CD8-positive, alpha-beta memory T cell (primary cell): ENCODE data around the gene LAMB2. TPM values are rescaled to one million over a fixed set of nuclear protein-coding genes. Genes with fewer than 3 reads are reported as not detected.

Experiments used
- CTCF ChIA-PET: fragments of 350-600 bp; sonication (Branson Sonifier 250); formaldehyde crosslinking; loops from one replicate; lab custom pipeline; 2021; ENCODE audit warnings: antibody characterized with exemption; lab: Charles Lee
- POLR2A ChIA-PET: fragments of 350-600 bp; sonication (Branson Sonifier 250); formaldehyde crosslinking; loops from one replicate; lab custom pipeline; 2021; ENCODE audit warnings: antibody characterized with exemption; lab: Charles Lee
- DNase-seq, 5 donors: peaks; one replicate each; pipeline versions ENCODE4 v3.0.0 to v3.0.0-alpha.2; 2020 to 2022; ENCODE audit warnings: mixed read lengths in 1 of 5
- H3K27ac ChIP-seq: one replicate; pipeline ENCODE4 v1.7.0; 2013; ENCODE audit warnings: low read depth, mild to moderate bottlenecking, low read length, moderate library complexity
- H3K27me3 ChIP-seq: 2 replicates; pipeline ENCODE4 v1.7.0; 2013; ENCODE audit warnings: low read length, mild to moderate bottlenecking; ENCODE audit not compliant: insufficient read depth, poor library complexity, severe bottlenecking
- H3K36me3 ChIP-seq: 2 replicates; pipeline ENCODE4 v1.7.0; 2013; ENCODE audit warnings: mild to moderate bottlenecking, low read length, moderate library complexity; ENCODE audit not compliant: insufficient read depth
- H3K4me1 ChIP-seq: 2 replicates; pipeline ENCODE4 v1.7.0; 2013; ENCODE audit warnings: mild to moderate bottlenecking, low read length, moderate library complexity; ENCODE audit not compliant: insufficient read depth
- H3K4me3 ChIP-seq: 2 replicates; pipeline ENCODE4 v1.7.0; 2013; ENCODE audit warnings: mild to moderate bottlenecking, low read length
- H3K9me3 ChIP-seq: 2 replicates; pipeline ENCODE4 v1.7.0; 2013; ENCODE audit warnings: mild to moderate bottlenecking, low read length
- H3K27ac Mint-ChIP-seq, 8 donors: one replicate each; pipeline ENCODE4 v1.8.0; 2020 to 2021; ENCODE audit warnings: mixed read lengths in 8 of 8, mild to moderate bottlenecking in 6 of 8, inconsistent platforms in 3 of 8, moderate library complexity in 3 of 8
- H3K27me3 Mint-ChIP-seq, 2 donors: one replicate each; pipeline ENCODE4 v1.8.0; 2020 to 2021; ENCODE audit warnings: mixed read lengths in 2 of 2, mild to moderate bottlenecking in 1 of 2, moderate library complexity in 1 of 2
- H3K36me3 Mint-ChIP-seq, 3 donors: one replicate each; pipeline ENCODE4 v1.8.0; 2020 to 2021; ENCODE audit warnings: mixed read lengths in 3 of 3, inconsistent platforms in 1 of 3, mild to moderate bottlenecking in 1 of 3
- H3K4me1 Mint-ChIP-seq, 3 donors: one replicate each; pipeline ENCODE4 v1.8.0; 2020 to 2021; ENCODE audit warnings: mixed read lengths in 3 of 3, inconsistent platforms in 1 of 3, mild to moderate bottlenecking in 1 of 3
- H3K4me3 Mint-ChIP-seq, 7 donors: one replicate each; pipeline ENCODE4 v1.8.0; 2020 to 2021; ENCODE audit warnings: mixed read lengths in 7 of 7, mild to moderate bottlenecking in 6 of 7, moderate library complexity in 4 of 7, inconsistent platforms in 2 of 7
- H3K9me3 Mint-ChIP-seq, 5 donors: one replicate each; pipeline ENCODE4 v1.8.0; 2020 to 2022; ENCODE audit warnings: mixed read lengths in 5 of 5, mild to moderate bottlenecking in 3 of 5, moderate library complexity in 2 of 5, inconsistent platforms in 1 of 5
- polyA plus RNA-seq: library from polyadenylated mRNA; unstranded; fragments of 300-500 nt; fragmentation: Illumina TruSeq; gene quantifications from one replicate; pipeline ENCODE4 v1.2.3, GENCODE V29; 2021
- total RNA-seq, 2 experiments: library from RNA; stranded (reverse); gene quantifications; one replicate each; pipeline ENCODE4 v1.2.3, GENCODE V29; 2021

The LAMB2 gene
- total and polyA plus RNA-seq, 3 experiments from 2014 or later, result 0.58 to 0.77 TPM; not detected in 1

- H3K4me1 Mint-ChIP-seq, result no peaks in the 10 kb centered on the region
- peaks cover 16 to 49% of the 10 kb centered on the region in 2 donors for H3K27me3 Mint-ChIP-seq
- Histone ChIP-seq H3K27ac (no peak overlapping the region), H3K36me3 (no peaks in the 10 kb centered on the region), H3K27me3 (no peaks in the 10 kb centered on the region), H3K4me3 (no peak overlapping the region), H3K4me1 (no peaks in the 10 kb centered on the region), H3K9me3 (no peaks in the 10 kb centered on the region)
- POLR2A ChIA-PET, result no interaction called here
- CTCF ChIA-PET, result no interaction called here
- no peaks in the 10 kb centered on the region for H3K36me3 Mint-ChIP-seq
- H3K9me3 Mint-ChIP-seq, result no peaks in the 10 kb centered on the region
- no peak for DNase-seq
- peak overlapping the region in 1 of 8 donors; percentile 51 for H3K27ac Mint-ChIP-seq
- H3K4me3 Mint-ChIP-seq, result no peak overlapping the region
Observed at GRCh38 chr3:49134471-49135265, 1.8 kb upstream of the LAMB2 start.

- Mint-ChIP-seq H3K9me3 (no peaks in the 10 kb centered on the region), H3K36me3 (no peaks in the 10 kb centered on the region), H3K27ac (no peak overlapping the region), H3K4me3 (peak overlapping the region in 1 of 7 donors; percentile 17), H3K27me3 (peaks cover 17 to 49% of the 10 kb centered on the region in 2 donors), H3K4me1 (no peaks in the 10 kb centered on the region)
- Histone ChIP-seq H3K9me3 (no peaks in the 10 kb centered on the region), H3K27me3 (no peaks in the 10 kb centered on the region), H3K27ac (peak overlapping the region; percentile 59), H3K4me3 (no peak overlapping the region), H3K4me1 (no peaks in the 10 kb centered on the region), H3K36me3 (no peaks in the 10 kb centered on the region)
- no peak for DNase-seq
- ChIA-PET CTCF (interaction anchor here (0.7 to 1.4 kb wide), 2 partner anchors 30 to 40 kb away, joined by 3 to 4 read pairs; partner anchors contain the start of gene QRICH1), POLR2A (no interaction called here)
Observed at GRCh38 chr3:49133226-49133951, 539 bp upstream of the LAMB2 start.

GRCh38 chr3:49132073-49132436 lies 795 bp downstream of the LAMB2 start:
- Mint-ChIP-seq H3K4me3 (no peak overlapping the region), H3K9me3 (no peaks in the 10 kb centered on the region), H3K4me1 (no peaks in the 10 kb centered on the region), H3K27me3 (peaks cover 14 to 43% of the 10 kb centered on the region in 2 donors), H3K36me3 (no peaks in the 10 kb centered on the region), H3K27ac (peak overlapping the region in 1 of 8 donors; percentile 79)
- Histone ChIP-seq H3K27ac (no peak overlapping the region), H3K36me3 (no peaks in the 10 kb centered on the region), H3K27me3 (no peaks in the 10 kb centered on the region), H3K4me3 (no peak overlapping the region), H3K4me1 (no peaks in the 10 kb centered on the region), H3K9me3 (no peaks in the 10 kb centered on the region)
- CTCF ChIA-PET, result interaction anchor here (1.0 kb wide), 1 partner anchor 38 kb away, joined by 3 read pairs; the partner anchor contains the start of gene QRICH1
- POLR2A ChIA-PET, result no interaction called here
- DNase-seq, result no peak

GRCh38 chr3:49131576-49131975 lies 1.3 kb downstream of the LAMB2 start:
- no peaks in the 10 kb centered on the region for H3K4me1 ChIP-seq
- ChIA-PET POLR2A (no interaction called here), CTCF (interaction anchor here (1.0 kb wide), 1 partner anchor 37 kb away, joined by 3 read pairs; the partner anchor contains the start of gene QRICH1)
- Mint-ChIP-seq H3K27ac (peak overlapping the region in 1 of 8 donors; percentile 79), H3K27me3 (peaks cover 14 to 43% of the 10 kb centered on the region in 2 donors), H3K9me3 (no peaks in the 10 kb centered on the region), H3K36me3 (no peaks in the 10 kb centered on the region), H3K4me3 (no peak overlapping the region), H3K4me1 (no peaks in the 10 kb centered on the region)
- no peaks in the 10 kb centered on the region for H3K9me3 ChIP-seq
- no peak for DNase-seq
- no peak overlapping the region for H3K27ac ChIP-seq
- no peaks in the 10 kb centered on the region for H3K27me3 ChIP-seq
- no peak overlapping the region for H3K4me3 ChIP-seq
- no peaks in the 10 kb centered on the region for H3K36me3 ChIP-seq

GRCh38 chr3:49131040-49131439 lies 1.8 kb downstream of the LAMB2 start:
- Histone ChIP-seq H3K9me3 (no peaks in the 10 kb centered on the region), H3K4me1 (no peaks in the 10 kb centered on the region), H3K27ac (no peak overlapping the region), H3K27me3 (no peaks in the 10 kb centered on the region), H3K36me3 (no peaks in the 10 kb centered on the region), H3K4me3 (no peak overlapping the region)
- no peak overlapping the region for H3K27ac Mint-ChIP-seq
- H3K4me1 Mint-ChIP-seq, result no peaks in the 10 kb centered on the region
- H3K27me3 Mint-ChIP-seq, result peaks cover 12 to 43% of the 10 kb centered on the region in 2 donors
- H3K9me3 Mint-ChIP-seq, result no peaks in the 10 kb centered on the region
- no peaks in the 10 kb centered on the region for H3K36me3 Mint-ChIP-seq
- no peak overlapping the region for H3K4me3 Mint-ChIP-seq
- DNase-seq, result no peak
- ChIA-PET CTCF (interaction anchor here (1.0 to 1.3 kb wide), 2 partner anchors 10 to 37 kb away, joined by 3 to 4 read pairs; partner anchors contain the start of genes QRICH1 and USP19), POLR2A (no interaction called here)

- H3K4me3 ChIP-seq, result no peak overlapping the region
- no peaks in the 10 kb centered on the region for H3K9me3 Mint-ChIP-seq
- no peaks in the 10 kb centered on the region for H3K27me3 ChIP-seq
- ChIA-PET POLR2A (no interaction called here), CTCF (no interaction called here)
- H3K27me3 Mint-ChIP-seq, result peaks cover 1% of the 10 kb centered on the region in 2 donors
- H3K27ac ChIP-seq, result no peak overlapping the region
- peaks cover 0 to 12% (median 4%) of the 10 kb centered on the region in 3 donors for H3K4me1 Mint-ChIP-seq
- no peaks in the 10 kb centered on the region for H3K9me3 ChIP-seq
- peaks cover 9% of the 10 kb centered on the region for H3K4me1 ChIP-seq
- H3K4me3 Mint-ChIP-seq, result no peak overlapping the region
- no peak for DNase-seq
- H3K36me3 Mint-ChIP-seq, result peaks cover 0 to under 1% (median 0%) of the 10 kb centered on the region in 3 donors
- no peaks in the 10 kb centered on the region for H3K36me3 ChIP-seq
- H3K27ac Mint-ChIP-seq, result peak overlapping the region in 1 of 8 donors; percentile 63
Observed at GRCh38 chr3:49124991-49125670, 7.7 kb downstream of the LAMB2 start.

- no peaks in the 10 kb centered on the region for H3K9me3 Mint-ChIP-seq
- ChIA-PET CTCF (no interaction called here), POLR2A (interaction anchor here (1.2 kb wide), 1 partner anchor 31 kb away, joined by 4 read pairs; the partner anchor contains the start of gene QRICH1)
- H3K4me1 ChIP-seq, result peaks cover 18% of the 10 kb centered on the region
- no peak overlapping the region for H3K4me3 ChIP-seq
- no peak overlapping the region for H3K27ac ChIP-seq
- DNase-seq, result no peak
- peak overlapping the region in 2 of 8 donors; percentile 21 to 88 for H3K27ac Mint-ChIP-seq
- no peaks in the 10 kb centered on the region for H3K27me3 ChIP-seq
- no peaks in the 10 kb centered on the region for H3K36me3 ChIP-seq
- H3K36me3 Mint-ChIP-seq, result peaks cover 0 to 5% (median 0%) of the 10 kb centered on the region in 3 donors
- H3K4me1 Mint-ChIP-seq, result peaks cover 7 to 21% (median 11%) of the 10 kb centered on the region in 3 donors
- H3K27me3 Mint-ChIP-seq, result no peaks in the 10 kb centered on the region
- no peaks in the 10 kb centered on the region for H3K9me3 ChIP-seq
- no peak overlapping the region for H3K4me3 Mint-ChIP-seq
Observed at GRCh38 chr3:49124203-49124602, 8.6 kb downstream of the LAMB2 start.
